HG03139 (cell line): ENCODE data around the gene STX18.
"Not testable (repeated sequence)": the region's sequence is repeated elsewhere in the genome, so short reads cannot be mapped to it uniquely, and the experiment has no call there.

Experiments
- ATAC-seq: cut with Tn5 transposase; IDR thresholded peaks from one replicate; pipeline ENCODE4 v1.9.1; 2021; ENCODE audit not compliant: unreplicated experiment

STX18 gene

GRCh38 chr4:4541661-4542570 lies at the start of gene STX18:
TSS of gene STX18 (minus strand) at chr4:4542048. CDS start at chr4:4541964, 84 bp downstream.
- peak; percentile 82 for ATAC-seq

- no peak for ATAC-seq
Measured at GRCh38 chr4:4591071-4591470, 49.2 kb upstream of the STX18 start.

DNA sequence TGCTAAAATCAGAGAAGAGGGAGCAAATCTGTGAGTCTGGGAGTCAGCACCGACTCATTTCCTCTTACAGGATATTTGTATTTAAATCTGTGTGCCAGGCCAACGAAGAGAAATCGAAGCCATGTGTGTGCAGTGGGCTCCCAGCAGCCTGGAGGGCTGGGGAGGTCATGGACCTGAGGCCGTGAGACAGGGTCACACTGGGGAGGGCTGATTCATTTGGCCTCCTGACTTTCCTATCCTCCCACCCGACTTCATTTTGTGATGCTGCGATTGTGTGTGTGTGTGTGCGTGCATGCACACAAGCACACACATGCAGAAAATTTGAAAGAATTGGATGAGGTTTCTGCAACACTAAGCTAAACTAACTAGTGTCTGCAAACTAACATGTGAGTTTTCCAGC lies 48.7 kb upstream of the STX18 start:
- ATAC-seq: no peak

DNA sequence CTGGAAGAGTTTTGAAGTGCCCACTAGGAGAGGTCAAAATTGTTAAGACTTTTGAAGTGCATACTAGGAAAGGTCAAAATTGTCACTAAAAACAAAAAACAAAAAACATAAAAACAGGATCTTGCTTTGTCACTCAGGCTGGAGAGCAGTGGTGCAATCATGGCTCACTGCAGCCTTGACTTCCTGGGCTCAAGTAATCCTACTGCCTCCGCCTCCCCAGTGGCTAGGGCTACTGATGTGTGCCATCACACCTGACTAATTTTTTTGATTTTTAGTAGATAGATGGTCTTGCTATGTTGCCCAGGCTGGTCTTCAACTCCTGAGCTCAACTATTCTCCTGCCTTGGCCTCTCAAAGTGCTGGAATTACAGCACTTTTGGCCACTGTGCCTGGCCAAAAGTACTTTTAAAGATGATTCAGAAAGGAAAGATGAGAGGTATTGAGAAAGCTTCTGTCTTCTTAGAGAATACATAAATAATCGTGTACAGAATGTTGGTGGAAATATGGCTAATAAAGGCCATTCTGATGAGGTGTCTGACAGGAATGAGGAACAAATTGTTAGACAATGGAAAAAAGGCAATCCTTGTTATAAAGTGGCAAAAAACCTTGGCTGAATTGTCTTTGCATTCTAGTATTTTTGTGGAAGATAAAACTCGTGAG lies 43.3 kb upstream of the STX18 start:
- no peak for ATAC-seq

DNA sequence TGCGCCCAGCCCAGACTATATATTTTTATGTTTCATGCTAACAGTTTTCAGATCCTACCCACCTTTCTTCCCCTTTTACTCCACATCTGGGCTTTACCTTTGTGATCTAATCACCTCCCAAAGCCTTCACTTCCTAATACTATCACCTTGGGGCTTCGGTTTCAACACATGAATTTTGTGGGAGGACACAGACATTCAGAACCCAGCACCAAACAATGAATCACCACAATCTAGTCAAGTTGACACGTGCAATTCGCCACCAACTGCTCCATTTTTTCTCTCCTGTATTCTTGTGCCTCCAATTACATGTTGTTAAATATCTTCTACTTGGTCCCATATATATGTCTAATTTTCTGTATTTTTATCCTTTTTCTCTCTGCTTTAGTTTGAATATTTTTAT lies 41.8 kb upstream of the STX18 start:
- no peak for ATAC-seq

DNA sequence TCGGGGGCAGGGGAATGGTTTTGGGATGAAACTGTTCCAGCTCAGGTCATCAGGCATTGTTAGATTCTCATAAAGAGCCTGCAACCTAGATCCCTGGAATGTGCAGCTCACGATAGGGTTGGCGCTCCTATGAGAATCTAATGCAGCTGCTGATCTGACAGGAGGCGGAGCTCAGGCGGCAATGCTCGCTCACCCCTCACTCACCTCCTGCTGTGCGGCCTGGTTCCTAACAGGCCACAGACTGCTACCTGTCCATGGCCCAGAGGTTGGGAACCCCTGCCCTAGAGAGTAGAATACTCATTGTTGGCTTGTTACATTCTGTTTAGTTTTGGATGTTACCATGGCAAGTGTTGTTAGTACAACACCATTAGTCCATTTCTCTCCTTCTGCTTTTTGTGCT lies 40.8 kb upstream of the STX18 start:
- ATAC-seq: no peak

- ATAC-seq: no peak
Measured at GRCh38 chr4:4580494-4580893, 38.6 kb upstream of the STX18 start.

GRCh38 chr4:4578981-4579380 lies 37.1 kb upstream of the STX18 start:
- ATAC-seq: no peak

DNA sequence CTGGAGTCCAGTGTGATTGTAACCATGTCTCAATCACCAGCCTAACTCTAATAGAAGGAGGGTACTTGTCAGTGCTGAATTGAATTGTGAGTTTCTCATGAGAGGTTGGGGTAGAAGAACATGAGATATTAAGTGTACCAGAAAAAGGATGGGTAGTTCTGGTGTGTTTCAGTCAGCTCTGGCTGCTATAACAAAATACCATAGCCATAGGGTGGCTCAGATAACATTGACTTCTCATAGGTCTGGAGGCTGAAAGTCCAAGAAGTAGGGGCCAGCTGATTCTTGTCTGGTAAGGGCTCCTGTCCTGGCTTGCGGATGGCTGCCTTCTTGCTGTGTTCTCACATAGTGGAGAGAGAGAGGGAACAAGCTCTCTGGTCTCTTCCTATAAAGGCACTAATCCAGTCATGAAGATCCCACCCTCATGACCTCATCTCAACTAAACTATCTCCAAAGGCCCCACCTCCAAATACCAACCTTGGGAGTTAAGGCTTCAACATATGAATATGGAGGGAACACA lies 35.6 kb upstream of the STX18 start:
- ATAC-seq: no peak

- ATAC-seq: peak; percentile 80
Measured at GRCh38 chr4:4575284-4576211, 33.7 kb upstream of the STX18 start.

GRCh38 chr4:4574792-4575191 lies 32.9 kb upstream of the STX18 start:
- no peak for ATAC-seq

DNA sequence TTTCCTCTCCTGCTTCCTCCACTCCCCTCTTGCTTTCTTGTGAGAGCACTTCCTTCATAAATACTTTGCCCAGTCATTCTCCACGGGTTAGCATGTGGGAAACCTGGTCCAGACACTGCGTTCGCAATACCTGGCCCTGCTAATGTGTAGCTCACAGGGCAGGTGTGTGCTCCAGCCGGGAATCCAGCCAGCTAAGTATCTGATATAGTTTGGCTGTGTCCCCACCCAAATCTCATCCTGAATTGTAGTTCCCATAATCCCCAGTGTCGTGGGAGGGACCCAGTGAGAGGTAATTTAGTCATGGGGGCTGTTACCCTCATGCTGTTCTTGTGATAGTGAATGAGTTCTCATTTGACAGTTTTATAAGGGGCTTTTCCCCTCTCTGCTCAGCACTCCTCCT lies 32.2 kb upstream of the STX18 start:
- no peak for ATAC-seq

GRCh38 chr4:4572821-4573220 lies 31.0 kb upstream of the STX18 start:
- ATAC-seq: no peak

DNA sequence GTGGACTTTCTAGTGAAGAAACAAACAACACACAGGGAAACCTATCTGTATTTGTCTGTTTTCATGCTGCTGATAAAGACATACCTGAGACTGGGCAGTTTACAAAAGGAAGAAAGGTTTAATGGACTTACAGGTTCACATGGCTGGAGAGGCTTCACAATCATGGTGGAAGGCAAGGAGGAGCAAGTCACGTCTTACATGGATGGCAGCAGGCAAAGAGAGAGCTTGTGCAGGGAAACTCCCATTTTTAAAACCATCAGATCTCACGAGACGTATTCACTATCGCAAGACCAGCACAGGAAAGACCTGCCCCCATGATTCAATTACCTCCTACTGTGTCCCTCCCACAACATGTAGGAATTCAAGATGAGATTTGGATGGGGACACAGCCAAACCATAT lies 28.0 kb upstream of the STX18 start:
- ATAC-seq: not testable (repeated sequence)

DNA sequence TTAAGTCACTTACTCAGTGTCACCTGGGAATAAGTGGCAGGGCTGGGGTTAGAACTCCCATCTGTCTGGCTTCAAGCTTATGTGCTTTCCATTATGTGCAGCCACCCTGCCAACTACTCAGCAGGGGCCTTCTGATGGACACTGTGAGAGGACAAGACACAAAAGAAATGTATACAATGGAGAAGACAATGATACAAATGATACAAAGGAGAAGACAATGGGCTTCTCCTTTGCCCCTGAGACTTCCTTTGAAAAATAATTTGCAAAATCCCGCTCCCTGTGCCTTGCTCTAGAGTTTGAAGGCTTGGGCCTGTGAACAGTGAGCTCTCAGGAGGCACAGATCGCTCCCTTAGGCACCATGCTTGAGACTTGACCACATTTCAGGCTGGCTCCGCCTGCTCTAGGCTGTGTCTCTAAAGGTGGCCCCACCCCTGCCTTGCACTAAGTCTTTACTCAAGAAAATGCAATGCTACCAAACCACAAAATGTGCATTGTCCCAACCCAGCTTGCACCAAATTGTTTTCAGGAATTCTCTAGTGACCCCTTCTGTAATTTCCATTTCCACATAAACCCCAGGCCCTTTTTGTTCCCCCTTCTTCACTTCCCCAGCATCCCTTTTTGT lies 27.1 kb upstream of the STX18 start:
- no peak for ATAC-seq

DNA sequence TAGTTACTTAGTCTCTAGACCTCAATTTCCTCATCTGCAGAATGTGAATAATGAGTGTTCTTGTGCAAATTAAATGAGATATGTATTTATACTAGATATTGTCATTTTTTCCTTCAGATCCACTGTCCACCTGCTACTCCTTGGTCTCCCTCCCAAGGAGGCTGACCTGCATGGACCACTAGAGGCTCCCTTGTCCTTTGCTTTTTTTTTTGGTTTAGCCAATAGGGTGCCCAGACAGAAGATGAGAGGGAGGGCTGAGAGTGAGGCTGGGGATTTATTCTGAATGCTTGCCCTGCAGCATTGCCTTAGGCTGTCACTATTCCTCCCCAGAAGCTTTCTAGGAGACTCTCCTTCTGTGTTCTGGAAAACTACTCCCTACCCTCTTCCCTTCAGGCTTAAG lies 24.5 kb upstream of the STX18 start:
- ATAC-seq: not testable (repeated sequence)

- no peak for ATAC-seq
Measured at GRCh38 chr4:4564522-4564921, 22.7 kb upstream of the STX18 start.

- ATAC-seq: no peak
Measured at GRCh38 chr4:4560642-4561041, 18.8 kb upstream of the STX18 start.

DNA sequence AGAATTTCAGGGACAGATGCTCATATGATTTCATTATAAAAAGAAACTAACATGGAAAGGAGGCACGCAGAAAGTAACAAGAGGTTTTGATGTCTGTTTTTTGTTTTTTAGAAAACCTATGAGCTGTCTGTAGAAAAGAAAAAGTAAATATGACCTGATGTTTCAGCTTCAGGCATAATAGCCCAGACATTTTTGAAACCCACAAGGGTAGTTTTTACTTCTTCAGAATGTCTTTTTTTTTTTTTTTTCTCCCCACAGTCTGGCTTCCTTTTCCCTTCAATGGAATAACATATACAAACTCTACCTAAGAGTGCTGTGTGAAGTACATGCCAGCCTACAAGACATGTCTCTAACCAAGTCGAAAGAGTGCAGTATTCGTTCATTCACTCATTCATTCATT lies 18.3 kb upstream of the STX18 start:
- no peak for ATAC-seq

DNA sequence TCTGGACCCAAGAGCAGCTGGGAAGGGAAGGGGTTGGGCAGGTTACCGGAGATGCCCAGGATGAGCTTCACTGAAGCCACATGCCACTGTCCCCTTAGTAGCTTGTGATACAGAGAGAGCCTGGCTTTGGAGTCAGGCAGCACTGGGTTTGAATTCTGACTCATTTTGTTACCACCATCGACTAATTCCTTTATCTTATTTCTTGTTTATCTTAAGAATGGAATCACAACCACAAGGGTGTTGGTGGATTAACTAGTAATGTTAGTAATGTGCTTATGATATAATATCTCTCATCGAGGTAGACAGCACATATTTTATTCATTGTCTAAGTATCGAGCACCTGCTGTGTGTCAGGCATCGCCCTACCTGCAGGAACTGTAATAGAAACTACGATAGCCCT lies 17.7 kb upstream of the STX18 start:
- no peak for ATAC-seq

DNA sequence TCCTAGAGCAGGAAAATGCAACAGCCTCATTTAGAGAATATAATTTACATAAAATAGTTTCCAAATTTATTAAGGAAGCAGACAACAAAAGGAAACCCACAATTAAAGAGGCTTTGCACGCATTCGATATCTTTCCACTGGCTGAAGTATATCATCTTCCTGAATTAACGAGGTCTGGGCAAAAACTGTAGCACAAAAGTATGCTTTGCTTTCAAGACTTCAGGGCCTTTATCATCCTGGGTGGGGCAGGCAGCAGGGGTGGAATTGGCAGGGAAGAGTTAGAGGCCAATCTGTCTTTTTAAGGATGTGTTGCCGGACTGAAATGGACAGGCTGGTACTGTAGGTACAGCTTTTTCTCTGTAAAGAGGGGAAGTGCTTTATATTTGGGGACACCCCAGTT lies 17.0 kb upstream of the STX18 start:
- no peak for ATAC-seq
